ENCODE results near the gene ATXN1.
A peak's percentile ranks its signal among the peaks of the same experiment; 100 is the strongest.

ATXN1 gene

GRCh38 chr6:16375843-16376242 is 385.4 kb downstream of the ATXN1 start:
- no peak for DNase-seq

DNA sequence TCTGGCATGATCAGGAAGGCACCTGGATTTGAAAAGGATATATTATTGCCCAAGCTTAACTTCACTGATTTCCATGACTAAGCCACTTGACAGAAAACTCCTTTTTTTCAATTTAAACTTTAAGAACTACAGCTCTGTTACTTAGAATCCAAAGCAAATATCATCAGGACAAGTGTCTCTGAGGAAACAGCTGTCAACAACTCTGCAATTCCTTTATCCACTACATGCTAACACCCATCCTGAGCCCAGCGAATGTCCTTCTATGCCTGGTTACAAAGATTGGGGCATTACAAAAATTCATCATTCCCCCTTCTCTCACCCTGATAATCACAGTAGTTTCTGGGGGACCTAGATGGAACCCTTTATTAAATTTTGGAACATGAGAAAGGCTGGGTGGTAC is 386.1 kb downstream of the ATXN1 start:
- no peak for DNase-seq

DNA sequence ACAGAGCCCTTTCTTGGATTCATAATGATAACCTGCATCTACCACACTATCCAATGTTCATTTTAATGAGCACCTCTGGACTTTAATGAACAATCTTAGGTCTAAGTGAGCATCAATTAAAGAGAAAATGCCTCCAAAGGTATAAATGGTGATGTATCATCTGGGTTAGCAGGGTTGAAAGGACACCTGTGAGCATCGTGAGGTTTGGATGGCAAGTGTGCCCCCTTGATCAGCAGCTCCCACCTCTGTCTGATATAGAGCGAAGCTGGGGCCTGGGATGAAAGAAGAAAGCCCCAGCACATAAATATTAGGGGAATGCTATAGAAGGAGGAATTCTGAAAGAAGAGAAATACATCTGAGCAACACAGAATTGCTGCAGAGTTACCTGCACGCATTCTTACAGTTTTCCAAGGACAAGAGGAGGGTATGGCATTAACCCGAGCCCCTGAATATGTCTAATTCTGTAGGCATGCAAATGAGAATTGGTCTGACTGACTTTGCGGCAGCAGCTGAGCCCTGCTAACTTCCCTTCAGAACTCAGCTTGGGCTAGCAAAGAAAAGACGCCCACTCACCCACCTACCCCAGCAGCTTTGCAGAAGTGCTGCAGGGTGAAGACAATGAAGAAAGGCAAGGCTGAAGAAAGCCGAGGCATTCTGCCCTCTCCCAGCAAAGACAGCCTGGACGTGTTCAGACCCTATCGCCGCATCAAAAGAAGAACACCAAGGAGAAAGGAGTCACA is 386.6 kb downstream of the ATXN1 start:
- peak in 11 of 58 donors; percentile 4 to 52 (median 25) for DNase-seq

DNA sequence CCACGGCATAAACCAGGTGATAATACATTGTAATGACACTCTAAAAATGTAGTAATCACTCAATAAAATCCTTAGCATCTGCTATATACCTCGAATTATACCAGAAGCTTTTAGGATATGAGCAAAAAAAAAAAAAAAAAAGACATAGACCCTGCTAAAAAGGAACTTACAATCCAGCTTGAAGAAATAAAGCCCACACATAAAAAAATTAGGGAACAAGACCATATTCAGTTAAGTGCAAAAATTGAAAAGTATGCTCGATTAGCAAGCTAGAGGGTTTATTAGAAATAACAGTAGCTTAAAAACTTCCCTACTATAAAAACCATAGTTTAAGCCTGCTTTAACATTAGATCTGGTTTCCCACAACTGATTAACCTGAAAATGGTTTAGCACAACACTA is 387.2 kb downstream of the ATXN1 start:
- DNase-seq: no peak

GRCh38 chr6:16372029-16372776 is 389.1 kb downstream of the ATXN1 start:
- no peak for DNase-seq

DNA sequence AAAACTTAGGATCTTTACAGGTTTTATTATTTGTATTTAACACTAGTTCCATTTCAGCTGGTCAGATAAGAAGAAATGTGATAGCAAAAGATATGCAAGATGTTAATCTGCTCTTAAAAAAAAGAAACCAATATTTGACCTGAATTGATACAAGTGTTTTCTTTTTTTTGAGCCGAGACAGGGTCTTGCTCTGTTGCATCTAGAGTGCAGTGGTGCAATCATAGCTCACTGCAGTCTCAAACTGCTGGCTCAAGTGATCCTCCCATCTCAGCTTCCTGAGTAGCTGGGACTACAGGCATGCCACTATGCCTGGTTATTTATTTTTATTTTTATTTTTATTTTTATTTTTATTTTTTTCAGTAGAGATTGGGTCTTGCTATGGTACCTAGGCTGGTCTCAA is 389.9 kb downstream of the ATXN1 start:
- DNase-seq: no peak

- no peak for DNase-seq
These were observed 390.3 kb downstream of the ATXN1 start for GRCh38 chr6:16370943-16371342.

DNA sequence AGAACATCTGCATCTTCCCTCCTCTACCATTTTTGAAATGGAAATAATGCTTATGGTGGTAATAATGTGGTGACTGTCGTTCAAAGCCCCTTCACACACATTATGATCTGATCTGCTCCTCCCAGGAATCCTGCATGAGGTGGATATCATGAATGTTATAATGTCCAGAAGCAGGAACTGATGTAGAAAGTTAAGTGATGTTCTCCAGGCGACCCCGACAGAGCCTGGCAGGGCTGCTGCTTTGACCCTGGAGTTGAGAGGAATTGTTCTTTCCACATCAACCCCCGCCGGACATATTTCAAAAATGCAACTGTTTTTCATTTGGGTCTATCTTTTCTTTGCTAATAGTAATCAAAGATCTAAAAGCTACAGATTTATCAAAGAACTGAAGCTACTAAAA is 391.3 kb downstream of the ATXN1 start:
- no peak for DNase-seq

DNA sequence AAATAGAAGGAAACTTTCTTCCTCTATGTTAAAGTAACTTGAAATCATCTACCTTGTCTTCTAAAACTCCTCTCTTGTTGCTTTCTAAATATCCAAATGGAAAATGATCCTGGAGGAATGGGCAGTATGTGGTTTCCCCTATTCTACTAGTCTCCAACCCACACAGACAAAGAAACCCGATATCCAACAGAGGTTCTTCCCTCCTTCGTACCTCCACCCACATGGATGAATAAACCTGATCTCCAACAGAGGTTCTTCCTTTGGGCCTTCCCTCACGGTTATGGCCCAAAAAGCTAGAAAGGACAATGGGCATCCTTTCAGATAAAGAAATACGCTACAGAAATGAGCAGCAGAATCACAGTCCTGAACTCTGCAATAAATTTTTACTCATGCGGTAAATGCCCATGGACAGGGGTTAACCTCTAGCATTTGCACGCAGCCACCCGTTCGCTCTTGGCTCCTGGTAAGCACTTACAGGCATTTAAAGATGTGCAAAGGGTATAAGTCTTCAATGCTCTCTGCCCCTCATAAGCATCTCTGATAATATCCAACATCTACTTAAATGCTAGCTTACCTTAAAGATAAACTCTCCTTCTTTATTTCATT is 392.0 kb downstream of the ATXN1 start:
- DNase-seq: no peak

- DNase-seq: no peak
These were observed 393.7 kb downstream of the ATXN1 start for GRCh38 chr6:16367571-16367970.

DNA sequence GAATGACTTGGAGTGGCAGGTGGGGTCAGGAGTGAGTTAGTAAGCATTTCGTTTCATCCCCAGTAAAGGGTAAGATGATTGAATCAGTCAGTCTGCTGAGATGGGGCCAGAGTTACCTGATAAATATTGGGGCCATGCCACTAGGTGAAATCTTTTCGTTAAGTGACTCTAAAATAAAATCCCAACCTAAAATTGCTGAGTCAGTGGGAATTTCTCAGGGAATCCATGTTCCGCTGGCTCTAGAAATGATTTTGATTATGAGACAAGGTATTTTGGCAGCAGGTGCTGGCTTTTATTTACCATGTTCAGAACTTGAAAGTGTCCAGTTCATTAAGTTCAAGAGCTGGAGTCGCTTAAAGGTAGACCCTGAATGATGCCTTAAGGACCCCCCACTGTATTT is 397.5 kb downstream of the ATXN1 start:
- DNase-seq: no peak

GRCh38 chr6:16362819-16363589 is 398.3 kb downstream of the ATXN1 start:
- DNase-seq: no peak

DNA sequence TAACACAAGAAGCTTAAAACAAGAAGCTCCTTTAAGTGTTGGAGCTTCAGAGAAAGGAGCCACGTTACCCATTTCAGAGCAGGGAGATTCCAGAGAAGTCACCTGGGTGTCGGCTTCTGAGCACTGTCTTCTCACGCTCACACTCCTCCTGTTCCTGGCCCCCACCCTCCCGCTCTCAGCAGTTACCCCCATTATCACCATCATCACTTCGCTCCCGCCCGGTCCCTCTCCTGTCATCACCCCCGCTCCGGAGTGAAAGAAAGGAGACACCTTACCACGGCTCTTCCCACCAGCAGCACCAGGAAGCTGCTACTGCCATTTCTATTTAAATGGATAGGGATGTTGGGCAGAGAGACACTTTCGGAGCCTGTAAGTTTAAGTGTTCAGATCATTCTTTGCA is 399.0 kb downstream of the ATXN1 start:
- DNase-seq: peak in 1 of 58 donors; percentile 17

DNA sequence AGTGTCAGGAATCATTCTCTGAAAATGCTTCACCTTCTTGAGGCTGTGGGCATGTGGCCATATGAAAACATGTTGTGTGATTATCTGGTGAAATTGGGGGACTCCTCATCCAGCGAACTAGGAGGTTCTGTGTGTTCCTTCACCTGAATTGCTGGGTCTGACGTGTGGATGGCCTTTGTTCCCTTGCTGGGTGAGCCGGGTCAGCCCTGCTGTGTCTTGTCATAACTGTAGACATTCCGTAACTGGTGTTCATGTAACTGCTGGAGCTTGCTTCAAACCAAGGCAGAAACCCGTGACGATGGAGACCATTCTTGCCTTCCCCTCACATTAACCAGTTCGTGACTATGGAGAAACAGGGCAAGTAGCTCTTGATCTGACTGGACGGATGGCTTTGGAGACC is 399.4 kb downstream of the ATXN1 start:
- DNase-seq: no peak

- DNase-seq: no peak
These were observed 400.1 kb downstream of the ATXN1 start for GRCh38 chr6:16361121-16361520.

GRCh38 chr6:16360365-16360764 is 400.9 kb downstream of the ATXN1 start:
- DNase-seq: peak in 1 of 58 donors; percentile 5

- DNase-seq: no peak
These were observed 401.7 kb downstream of the ATXN1 start for GRCh38 chr6:16359563-16359962.

GRCh38 chr6:16358531-16359138 is 402.6 kb downstream of the ATXN1 start:
- DNase-seq: no peak

- no peak for DNase-seq
These were observed 405.4 kb downstream of the ATXN1 start for GRCh38 chr6:16355699-16356446.

DNA sequence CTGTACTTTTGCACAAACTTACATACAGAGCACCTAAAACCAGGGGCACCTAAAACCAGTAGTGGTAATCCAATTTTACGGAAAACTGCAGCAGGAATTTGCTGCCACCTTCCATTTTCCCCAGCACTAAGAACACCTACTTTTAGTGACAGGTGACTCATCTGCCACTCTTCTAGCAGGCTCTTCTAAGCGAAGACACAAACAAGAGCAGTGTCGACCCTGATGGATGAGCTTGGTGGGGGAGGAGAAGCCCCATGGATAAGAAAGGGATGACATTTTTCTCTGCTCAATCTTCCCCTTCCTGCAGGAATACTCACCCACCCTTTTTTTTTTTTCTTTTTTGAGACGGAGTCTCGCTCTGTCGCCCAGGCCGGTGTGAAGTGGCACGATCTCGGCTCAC is 406.0 kb downstream of the ATXN1 start:
- DNase-seq: peak in 1 of 58 donors; percentile 8

DNA sequence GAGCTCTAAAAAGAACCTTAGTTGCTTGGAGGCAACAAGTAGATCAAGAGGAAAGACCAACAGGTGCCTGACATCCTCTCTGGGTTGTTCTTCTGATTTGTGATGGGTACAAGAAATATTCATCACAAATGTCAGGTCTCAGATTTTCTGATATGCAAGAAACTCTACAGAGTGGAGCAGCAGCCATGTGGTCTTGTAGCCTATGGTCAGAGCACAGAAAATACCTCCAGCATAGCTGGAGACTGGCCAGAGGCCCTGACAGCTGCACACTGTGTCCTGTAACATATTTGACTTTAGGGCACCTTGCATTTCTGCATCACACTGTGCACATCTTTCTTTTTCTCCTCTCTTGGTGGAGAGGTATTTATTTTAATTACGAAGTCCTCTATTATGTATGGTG is 406.6 kb downstream of the ATXN1 start:
- DNase-seq: no peak

Measured in anterior cingulate cortex (tissue), 58 donors.